ENCODE data around the gene KCND2. TPM values are rescaled to one million over a fixed set of nuclear protein-coding genes. Genes with fewer than 3 reads are reported as not detected.

KCND2 gene
- total and polyA plus RNA-seq, 8 donors = 0.21 to 1.9 (median 0.63) TPM

DNA sequence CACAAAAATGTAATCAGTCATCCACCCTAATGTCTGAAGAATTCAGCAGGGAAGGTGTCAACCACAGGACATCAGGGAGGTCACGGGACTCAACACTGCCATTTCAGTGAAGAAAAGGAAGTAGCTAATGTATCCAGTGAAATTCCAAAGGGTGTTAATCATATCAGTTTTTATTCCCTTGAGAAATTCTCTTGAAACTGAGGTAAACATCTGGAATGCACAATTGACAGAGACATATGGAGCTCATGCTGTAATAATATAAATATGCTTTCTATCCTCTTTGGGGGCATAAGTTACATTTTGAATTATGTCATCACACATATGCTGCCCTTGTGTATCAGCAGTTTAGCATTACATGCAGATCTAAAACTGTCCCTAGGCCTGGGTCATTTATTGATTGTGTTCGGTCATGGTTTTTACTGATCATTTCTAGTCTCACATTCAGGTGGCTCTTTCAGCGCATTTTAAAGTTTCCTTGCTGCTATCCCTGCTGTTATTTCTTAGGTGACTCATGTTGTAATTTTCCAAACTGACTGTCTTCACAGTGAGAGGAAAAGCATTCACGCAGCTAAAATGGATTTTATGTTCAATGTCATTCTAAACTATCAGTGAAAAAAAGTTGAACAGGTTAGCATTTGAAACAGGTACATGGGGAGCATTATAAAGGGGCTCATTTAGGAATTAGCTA lies 311.1 kb downstream of the KCND2 start:
- no peak for ATAC-seq
- TF ChIP-seq, protein P1, sequence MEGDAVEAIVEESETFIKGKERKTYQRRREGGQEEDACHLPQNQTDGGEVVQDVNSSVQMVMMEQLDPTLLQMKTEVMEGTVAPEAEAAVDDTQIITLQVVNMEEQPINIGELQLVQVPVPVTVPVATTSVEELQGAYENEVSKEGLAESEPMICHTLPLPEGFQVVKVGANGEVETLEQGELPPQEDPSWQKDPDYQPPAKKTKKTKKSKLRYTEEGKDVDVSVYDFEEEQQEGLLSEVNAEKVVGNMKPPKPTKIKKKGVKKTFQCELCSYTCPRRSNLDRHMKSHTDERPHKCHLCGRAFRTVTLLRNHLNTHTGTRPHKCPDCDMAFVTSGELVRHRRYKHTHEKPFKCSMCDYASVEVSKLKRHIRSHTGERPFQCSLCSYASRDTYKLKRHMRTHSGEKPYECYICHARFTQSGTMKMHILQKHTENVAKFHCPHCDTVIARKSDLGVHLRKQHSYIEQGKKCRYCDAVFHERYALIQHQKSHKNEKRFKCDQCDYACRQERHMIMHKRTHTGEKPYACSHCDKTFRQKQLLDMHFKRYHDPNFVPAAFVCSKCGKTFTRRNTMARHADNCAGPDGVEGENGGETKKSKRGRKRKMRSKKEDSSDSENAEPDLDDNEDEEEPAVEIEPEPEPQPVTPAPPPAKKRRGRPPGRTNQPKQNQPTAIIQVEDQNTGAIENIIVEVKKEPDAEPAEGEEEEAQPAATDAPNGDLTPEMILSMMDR (IDR thresholded peaks at IDR 0.05) = no peak

DNA sequence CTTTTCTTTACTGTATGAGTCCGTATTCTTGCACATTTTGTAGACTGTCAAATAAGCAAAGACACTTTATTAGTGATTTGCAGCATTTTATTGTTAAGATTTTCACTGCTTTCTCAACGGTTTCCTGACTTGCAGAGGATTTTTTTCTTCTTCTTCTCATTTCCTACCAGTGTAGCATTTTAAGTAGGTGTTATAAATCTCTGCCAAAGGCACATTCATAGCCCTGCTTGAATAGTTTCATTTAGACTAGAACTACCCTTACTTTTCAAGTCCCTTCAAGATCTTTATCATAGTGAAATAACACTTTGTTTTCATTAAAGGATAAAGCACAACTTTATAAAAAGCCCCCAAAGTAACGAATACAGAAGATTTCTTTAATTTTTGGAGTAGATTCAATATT lies 313.6 kb downstream of the KCND2 start:
- H3K4me3 ChIP-seq = no peak overlapping the region
- TF ChIP-seq, protein P1 (IDR thresholded peaks at IDR 0.05) = no peak
- H3K36me3 ChIP-seq = no peaks in the 10 kb centered on the region
- no peaks in the 10 kb centered on the region for H3K27me3 ChIP-seq
- DNase-seq (no peak), ATAC-seq (no peak)
- H3K4me1 ChIP-seq = no peaks in the 10 kb centered on the region
- intact Hi-C loops (cut with DNase I) = no loop called here
- H3K9me3 ChIP-seq = no peaks in the 10 kb centered on the region
- no peak overlapping the region for H3K27ac ChIP-seq

More for the DNA sequence above, 311.1 kb downstream of the KCND2 start:
- Histone ChIP-seq H3K27ac (no peak overlapping the region), H3K36me3 (no peaks in the 10 kb centered on the region), H3K27me3 (no peaks in the 10 kb centered on the region), H3K4me1 (no peaks in the 10 kb centered on the region), H3K4me3 (no peak overlapping the region), H3K9me3 (no peaks in the 10 kb centered on the region)
- intact Hi-C loops (cut with DNase I) = no loop called here
- DNase-seq = no peak

DNA sequence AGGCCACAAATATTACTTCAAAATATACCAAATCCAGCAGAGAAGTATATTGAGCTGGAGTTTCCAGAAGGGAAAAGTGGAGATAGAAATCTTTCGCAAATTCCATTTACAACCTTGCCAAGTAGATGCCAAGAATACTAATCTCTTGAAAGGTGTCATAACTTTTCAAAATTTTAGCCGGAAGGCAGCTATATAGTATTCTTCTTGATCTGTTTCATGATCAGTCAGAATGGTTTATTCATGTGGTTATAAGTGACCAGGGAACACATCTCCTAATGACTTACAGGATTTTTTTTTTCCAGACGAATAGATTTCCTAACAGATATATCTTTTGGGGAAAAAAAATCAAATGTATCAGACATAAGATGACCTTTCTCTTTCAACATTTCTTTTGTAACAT lies 314.3 kb downstream of the KCND2 start:
- ATAC-seq (no peak), DNase-seq (no peak)
- no peak overlapping the region for H3K4me3 ChIP-seq
- TF ChIP-seq, protein P1 (IDR thresholded peaks at IDR 0.05) = no peak
- no peaks in the 10 kb centered on the region for H3K4me1 ChIP-seq
- intact Hi-C loops (cut with DNase I) = no loop called here
- H3K9me3 ChIP-seq = no peaks in the 10 kb centered on the region
- no peak overlapping the region for H3K27ac ChIP-seq
- H3K36me3 ChIP-seq = no peaks in the 10 kb centered on the region
- H3K27me3 ChIP-seq = no peaks in the 10 kb centered on the region

DNA sequence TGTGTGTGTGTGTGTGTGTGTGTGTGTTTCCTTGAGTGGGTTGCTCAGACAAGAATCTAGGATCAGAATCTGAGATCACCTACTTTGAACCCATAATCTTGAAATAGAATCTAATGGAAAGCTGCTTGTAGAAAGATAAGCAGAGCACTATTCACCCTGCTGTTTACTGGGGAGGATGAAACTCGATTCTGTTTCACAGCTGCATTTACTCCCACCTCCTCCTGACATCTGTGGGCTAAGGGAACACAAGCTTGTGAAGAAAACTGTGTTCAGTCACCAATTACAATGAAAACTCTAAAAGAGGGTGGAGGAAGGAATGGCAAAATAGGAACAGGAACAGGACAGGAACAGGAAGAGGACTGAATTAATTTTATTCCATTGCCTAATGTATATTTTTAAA lies 315.4 kb downstream of the KCND2 start:
- no peaks in the 10 kb centered on the region for H3K36me3 ChIP-seq
- H3K4me3 ChIP-seq = no peak overlapping the region
- ATAC-seq (no peak), DNase-seq (no peak)
- H3K27me3 ChIP-seq = no peaks in the 10 kb centered on the region
- H3K27ac ChIP-seq = no peak overlapping the region
- H3K4me1 ChIP-seq = no peaks in the 10 kb centered on the region
- intact Hi-C loops (cut with DNase I) = no loop called here
- TF ChIP-seq, protein P1 (IDR thresholded peaks at IDR 0.05) = no peak
- no peaks in the 10 kb centered on the region for H3K9me3 ChIP-seq

DNA sequence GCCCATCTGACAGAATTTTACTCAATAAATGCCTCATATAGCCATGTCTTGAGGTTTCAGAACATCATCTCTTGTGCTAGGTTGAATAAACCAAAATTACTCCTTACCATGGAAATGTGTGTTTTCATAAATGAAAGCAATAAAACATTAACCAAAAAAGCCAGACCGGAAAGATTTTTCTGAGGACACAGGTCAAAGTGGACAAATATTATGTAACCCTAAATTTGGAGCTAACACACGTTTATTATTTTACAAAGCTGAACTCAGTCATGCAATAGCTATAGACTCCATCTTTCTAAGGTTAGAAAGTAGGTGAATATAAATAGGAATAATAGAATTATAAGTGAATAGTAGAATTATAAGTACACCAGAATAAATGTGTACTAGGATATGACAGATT lies 315.9 kb downstream of the KCND2 start:
- intact Hi-C loops (cut with DNase I) = no loop called here
- Histone ChIP-seq H3K36me3 (no peaks in the 10 kb centered on the region), H3K9me3 (no peaks in the 10 kb centered on the region), H3K27ac (no peak overlapping the region), H3K4me3 (no peak overlapping the region), H3K27me3 (no peaks in the 10 kb centered on the region), H3K4me1 (no peaks in the 10 kb centered on the region)
- ATAC-seq = no peak
- DNase-seq = no peak
- TF ChIP-seq, protein P1 (IDR thresholded peaks at IDR 0.05) = no peak
